HG03342 (cell line): Measurements from ENCODE around the gene SLC22A2.

Experiments
- ATAC-seq: cut with Tn5 transposase; IDR thresholded peaks from one replicate; pipeline ENCODE4 v1.9.1; 2021; ENCODE audit warnings: mild to moderate bottlenecking, moderate library complexity; ENCODE audit not compliant: unreplicated experiment

Gene SLC22A2

GRCh38 chr6:160172704-160173103, 85.9 kb downstream of the SLC22A2 start:
- ATAC-seq = no peak

- no peak for ATAC-seq
Measured at GRCh38 chr6:160170018-160170680, 88.5 kb downstream of the SLC22A2 start.

GRCh38 chr6:160167604-160168399, 90.8 kb downstream of the SLC22A2 start:
- ATAC-seq = no peak
